Astrocyte of the cerebellum (primary cell): ENCODE measurements around the gene UBN1.

Experiments
- DNase-seq: peaks from one replicate; pipeline ENCODE4 v3.0.0-alpha.2; 2011; ENCODE audit warnings: low read depth
- H3K4me3 ChIP-seq: 2 replicates; pipeline ENCODE4 v1.5.1; 2011; ENCODE audit warnings: mild to moderate bottlenecking, low read depth, low read length, moderate library complexity
- CTCF ChIP-seq: IDR thresholded peaks from 2 replicates; pipeline ENCODE4 v1.5.1; 2012; ENCODE audit warnings: low read length, low read depth, moderate library complexity, mild to moderate bottlenecking; ENCODE audit errors: missing control alignments
- in situ Hi-C: cut with HindIII; loops from 2 replicates; pipeline ENCODE4 v1.10.0; 2017; ENCODE audit warnings: low sequenced_read_pairs

Gene UBN1

GRCh38 chr16:4840984-4841383 lies 6.3 kb upstream of the UBN1 start:
- in situ Hi-C loops: no loop called here
- no peak for TF ChIP-seq CTCF
- DNase-seq: no peak
- H3K4me3 ChIP-seq: no peak overlapping the region

- DNase-seq: no peak
- TF ChIP-seq CTCF: no peak
- in situ Hi-C loops: no loop called here
- peak overlapping the region; percentile 87 for H3K4me3 ChIP-seq
Measured at GRCh38 chr16:4846503-4846900, 779 bp upstream of the UBN1 start.

GRCh38 chr16:4847774-4848587 lies 700 bp downstream of the UBN1 start:
- no peak for TF ChIP-seq CTCF
- in situ Hi-C loops: no loop called here
- peak; percentile 26 for DNase-seq
- peak overlapping the region; percentile 87 for H3K4me3 ChIP-seq

GRCh38 chr16:4850211-4850610 lies 2.9 kb downstream of the UBN1 start:
- DNase-seq: no peak
- H3K4me3 ChIP-seq: no peak overlapping the region
- TF ChIP-seq CTCF: no peak
- in situ Hi-C loops: no loop called here

GRCh38 chr16:4852221-4852872 lies 5.1 kb downstream of the UBN1 start:
- H3K4me3 ChIP-seq: no peak overlapping the region
- TF ChIP-seq CTCF: no peak
- in situ Hi-C loops: no loop called here
- DNase-seq: no peak

- no peak overlapping the region for H3K4me3 ChIP-seq
- no peak for DNase-seq
- TF ChIP-seq CTCF: no peak
- in situ Hi-C loops: no loop called here
Measured at GRCh38 chr16:4855371-4855770, 8.1 kb downstream of the UBN1 start.
